NB4 (cell line): ENCODE measurements around the gene TRIM71.

Source experiments
- CTCF ChIP-seq: IDR thresholded peaks from one replicate; pipeline ENCODE4 v1.5.1; 2012; ENCODE audit warnings: low read depth, low read length
- POLR2A ChIP-seq: IDR thresholded peaks from 2 replicates; pipeline ENCODE4 v1.6.1; 2011; ENCODE audit warnings: mild to moderate bottlenecking; ENCODE audit not compliant: insufficient read length; ENCODE audit errors: extremely low read depth

- TF ChIP-seq CTCF = no peak
- no peak for TF ChIP-seq POLR2A
These were observed at the start of gene TRIM71 for GRCh38 chr3:32817558-32818228.
